HepG2 (cell line): Measurements from ENCODE around the gene AP1G1. TPM values are rescaled to one million over a fixed set of nuclear protein-coding genes. Genes with fewer than 3 reads are reported as not detected.

Source experiments
- polyA plus RNA-seq, 8 experiments: library from polyadenylated mRNA; depleted of rRNA in 3 of 8; stranded (reverse) in 7 of 8; unstranded in 1 of 8; fragments of >200 nt; fragmentation: Illumina TruSeq in 4 of 8; extraction: Trizol in 4 of 8; gene quantifications; 2 replicates each; pipeline versions ENCODE4 v1.2.1 to v1.2.3, GENCODE V29; 2011 to 2016; ENCODE audit warnings: low read depth in 4 of 8, missing spikeins in 1 of 8, mixed read lengths in 1 of 8; ENCODE audit not compliant: insufficient read depth in 1 of 8
- small RNA-seq, 3 experiments: library from RNA; depleted of rRNA; stranded (forward); fragments of <200 nt; gene quantifications; one replicate each; pipeline ENCODE3, GENCODE V24; 2012; ENCODE audit warnings: low read depth in 2 of 3, low replicate concordance in 1 of 3; ENCODE audit not compliant: insufficient read length in 3 of 3, insufficient read depth in 2 of 3
- total RNA-seq, 5 experiments: library from RNA; depleted of rRNA; stranded (reverse); fragments of >200 nt; fragmentation: Illumina TruSeq; extraction: Trizol; gene quantifications; 2 replicates each; pipeline ENCODE4 v1.2.3, GENCODE V29; 2016; ENCODE audit warnings: low read depth in 1 of 5

The AP1G1 gene
- total and polyA plus RNA-seq, 2 of the 13 experiments (the other 11 are each of a cell fraction or from before 2014, with no cell fraction given): 62.2 to 66.2 TPM

Small RNA genes within 50 kb of the gene (small RNA-seq; reads per million reads assigned to genes)
- gene AC010653.3 (0 reads per million in 3 experiments), gene SNORA70D (0 to 0.10 (median 0) reads per million in 3 experiments), gene SNORD71 (743 to 784 (median 778) reads per million in 3 experiments)

Other genes with a start within 250 kb of the AP1G1 start
- gene TAT, start 231.7 kb downstream of the AP1G1 start, total RNA-seq (2016; rRNA removed; fragmentation: Illumina TruSeq; extraction: Trizol): 1.6 and 2.2 TPM in 2 replicates
- gene TAT, start 231.7 kb downstream of the AP1G1 start, polyA plus RNA-seq (2011; rRNA removed): 5.8 and 6.5 TPM in 2 replicates
- gene MARVELD3, start 182.7 kb downstream of the AP1G1 start, total RNA-seq (2016; rRNA removed; fragmentation: Illumina TruSeq; extraction: Trizol): 3.6 and 5.6 TPM in 2 replicates
- gene MARVELD3, start 182.7 kb downstream of the AP1G1 start, polyA plus RNA-seq (2011; rRNA removed): 4.8 and 5.0 TPM in 2 replicates
- gene PHLPP2, start 84.1 kb downstream of the AP1G1 start, total RNA-seq (2016; rRNA removed; fragmentation: Illumina TruSeq; extraction: Trizol): 8.9 and 9.6 TPM in 2 replicates
- gene PHLPP2, start 84.1 kb downstream of the AP1G1 start, polyA plus RNA-seq (2011; rRNA removed): 8.9 and 13.8 TPM in 2 replicates
- 22.4 and 23.6 TPM in 2 replicates for gene ATXN1L, start 37.1 kb upstream of the AP1G1 start, total RNA-seq (2016; rRNA removed; fragmentation: Illumina TruSeq; extraction: Trizol)
- 19.6 and 20.0 TPM in 2 replicates for gene ATXN1L, start 37.1 kb upstream of the AP1G1 start, polyA plus RNA-seq (2011; rRNA removed)
- 6.0 and 7.0 TPM in 2 replicates for gene ZNF821, start 75.3 kb upstream of the AP1G1 start, total RNA-seq (2016; rRNA removed; fragmentation: Illumina TruSeq; extraction: Trizol)
- gene ZNF821, start 75.3 kb upstream of the AP1G1 start, polyA plus RNA-seq (2011; rRNA removed): 8.2 and 9.1 TPM in 2 replicates
- 346 and 497 TPM in 2 replicates for gene IST1, start 86.7 kb upstream of the AP1G1 start, total RNA-seq (2016; rRNA removed; fragmentation: Illumina TruSeq; extraction: Trizol)
- gene IST1, start 86.7 kb upstream of the AP1G1 start, polyA plus RNA-seq (2011; rRNA removed): 402 and 415 TPM in 2 replicates
- gene PKD1L3, start 191.6 kb upstream of the AP1G1 start, total RNA-seq (2016; rRNA removed; fragmentation: Illumina TruSeq; extraction: Trizol): 0.02 TPM in 1 of 2 replicates, not detected in the other
- 0.01 TPM in 1 of 2 replicates, not detected in the other for gene PKD1L3, start 191.6 kb upstream of the AP1G1 start, polyA plus RNA-seq (2011; rRNA removed)
- gene DHODH, start 199.9 kb upstream of the AP1G1 start, total RNA-seq (2016; rRNA removed; fragmentation: Illumina TruSeq; extraction: Trizol): 12.7 and 16.4 TPM in 2 replicates
- gene DHODH, start 199.9 kb upstream of the AP1G1 start, polyA plus RNA-seq (2011; rRNA removed): 9.7 and 10.7 TPM in 2 replicates
- 204 and 387 TPM in 2 replicates for gene HP, start 245.7 kb upstream of the AP1G1 start, total RNA-seq (2016; rRNA removed; fragmentation: Illumina TruSeq; extraction: Trizol)
- gene HP, start 245.7 kb upstream of the AP1G1 start, polyA plus RNA-seq (2011; rRNA removed): 524 and 697 TPM in 2 replicates